Esophagus muscularis mucosa (tissue), 4 donors: ENCODE data around the gene CHPT1.

ENCODE experiments used
- CTCF ChIP-seq, 3 experiments: fragments of 200-600 bp in 2 of 3; fragments of 450-650 bp in 1 of 3; sonication (generic) in 2 of 3; IDR thresholded peaks; one replicate each; pipeline ENCODE4 v1.5.1; 2017 to 2019; ENCODE audit warnings: antibody characterized with exemption in 3 of 3, mild to moderate bottlenecking in 2 of 3, moderate library complexity in 1 of 3
- EP300 ChIP-seq: sonication (generic); formaldehyde crosslinking; IDR thresholded peaks from one replicate; pipeline ENCODE4 v1.6.1; 2017; ENCODE audit warnings: antibody characterized with exemption
- POLR2A ChIP-seq: fragments of 450-650 bp; IDR thresholded peaks from one replicate; pipeline ENCODE4 v1.6.1; 2017; ENCODE audit warnings: antibody characterized with exemption, moderate library complexity, mild to moderate bottlenecking, low read depth
- POLR2AphosphoS5 ChIP-seq, 2 donors: sonication (generic); formaldehyde crosslinking; IDR thresholded peaks; one replicate each; pipeline ENCODE4 v1.6.1; 2017; ENCODE audit warnings: antibody characterized with exemption in 2 of 2

GRCh38 chr12:101694297-101694848 lies 3.1 kb upstream of the CHPT1 start:
- no peak for TF ChIP-seq CTCF (IDR thresholded peaks at IDR 0.05)
- TF ChIP-seq EP300, result no peak
- TF ChIP-seq POLR2AphosphoS5 (IDR thresholded peaks at IDR 0.05), result no peak
- no peak for TF ChIP-seq POLR2A
